Fibroblast of gingiva (primary cell): ENCODE measurements around the gene USP6NL.
"Not testable (repeated sequence)": the region's sequence is repeated elsewhere in the genome, so short reads cannot be mapped to it uniquely, and the experiment has no call there.

Source experiments
- DNase-seq: peaks from one replicate; pipeline ENCODE4 v3.0.0-alpha.2; 2011; ENCODE audit warnings: low read depth

The USP6NL gene

DNA sequence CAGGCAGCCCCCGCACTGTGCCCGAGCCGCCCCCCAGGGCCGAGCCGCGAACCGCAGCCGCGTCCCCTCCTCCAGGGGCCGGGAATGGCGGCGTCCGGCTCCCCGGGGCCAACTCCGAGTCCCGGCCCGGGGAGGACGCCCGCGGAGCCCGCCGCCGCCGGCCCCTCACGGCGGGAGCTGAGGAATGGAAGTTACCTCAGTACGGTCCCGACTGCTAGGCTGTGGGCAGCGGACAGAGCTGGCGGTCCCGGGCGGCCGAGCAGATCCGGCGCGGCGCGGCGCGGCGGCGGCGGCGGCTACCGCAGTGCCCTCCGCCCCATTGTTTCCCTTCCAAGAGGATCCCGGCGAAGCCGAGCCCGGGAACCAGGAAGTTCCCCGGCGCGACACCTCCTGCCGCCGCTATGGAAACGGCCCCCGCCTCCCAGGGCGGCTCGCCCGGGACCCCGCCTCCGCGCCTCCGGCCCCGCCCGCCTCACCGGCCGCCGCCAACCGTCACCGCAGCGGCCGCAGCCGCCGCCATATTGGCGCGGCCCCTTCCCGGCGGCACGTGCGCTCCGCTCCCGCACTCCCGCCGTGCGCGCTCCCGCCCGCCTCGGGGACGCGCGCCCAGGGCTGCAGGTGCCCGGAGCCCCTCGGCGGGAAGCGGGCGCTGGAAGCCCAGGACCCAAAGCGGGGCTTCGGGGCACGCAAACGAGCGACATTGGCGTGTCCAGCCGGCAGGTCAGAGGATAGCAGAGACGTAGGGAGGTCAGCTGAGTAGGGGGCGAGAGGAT lies at the start of gene USP6NL:
TSS of gene USP6NL (minus strand) at position 403 of the 773 bp plus-strand sequence. CDS start 14,016 bp downstream, outside the sequence.
- peak; percentile 81 for DNase-seq

GRCh38 chr10:11658801-11659368 lies 47.4 kb upstream of the USP6NL start:
- no peak for DNase-seq

GRCh38 chr10:11655836-11656235 lies 44.4 kb upstream of the USP6NL start:
- no peak for DNase-seq

- no peak for DNase-seq
Observed at GRCh38 chr10:11654659-11655058, 43.2 kb upstream of the USP6NL start.

GRCh38 chr10:11653758-11654471 lies 42.5 kb upstream of the USP6NL start:
- no peak for DNase-seq

DNA sequence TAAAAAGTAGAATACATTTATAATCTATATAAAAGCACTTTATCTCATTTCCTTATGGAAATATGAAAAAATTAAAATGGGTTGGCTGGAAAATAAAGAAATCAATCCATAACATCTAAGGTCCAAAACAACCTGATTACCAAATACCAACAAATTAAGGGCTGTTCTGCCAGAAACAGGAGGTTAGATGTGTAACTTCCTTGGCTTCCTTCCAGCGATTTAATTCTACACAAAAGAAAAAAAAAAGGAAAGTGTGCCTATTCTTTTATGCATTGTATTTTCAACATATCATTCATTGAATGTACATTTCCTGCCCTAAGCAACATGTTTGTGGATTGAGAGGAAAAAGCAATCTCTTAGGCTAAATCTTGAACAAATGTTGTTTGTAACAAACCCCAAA lies 36.2 kb upstream of the USP6NL start:
- DNase-seq = no peak

- no peak for DNase-seq
Observed at GRCh38 chr10:11646450-11646849, 35.0 kb upstream of the USP6NL start.

DNA sequence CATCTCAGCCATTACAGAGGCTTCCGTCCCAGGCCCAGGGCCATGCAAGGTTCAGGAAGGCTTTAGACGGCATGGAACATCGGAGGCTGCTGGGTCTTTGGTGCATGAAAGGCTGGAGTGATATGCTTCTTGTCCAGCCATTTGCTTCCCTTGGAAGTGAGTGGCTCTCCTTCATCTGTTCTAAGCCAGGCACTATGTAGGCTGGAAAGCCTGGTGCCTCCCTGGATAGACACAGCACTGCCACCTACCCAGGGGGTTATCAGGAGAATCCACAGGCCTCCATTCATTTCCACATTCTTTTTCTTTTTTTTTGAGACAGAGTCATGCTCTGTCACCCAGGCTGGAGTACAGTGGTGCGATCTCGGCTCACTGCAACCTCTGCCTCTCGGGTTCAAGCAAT lies 31.6 kb upstream of the USP6NL start:
- no peak for DNase-seq

DNA sequence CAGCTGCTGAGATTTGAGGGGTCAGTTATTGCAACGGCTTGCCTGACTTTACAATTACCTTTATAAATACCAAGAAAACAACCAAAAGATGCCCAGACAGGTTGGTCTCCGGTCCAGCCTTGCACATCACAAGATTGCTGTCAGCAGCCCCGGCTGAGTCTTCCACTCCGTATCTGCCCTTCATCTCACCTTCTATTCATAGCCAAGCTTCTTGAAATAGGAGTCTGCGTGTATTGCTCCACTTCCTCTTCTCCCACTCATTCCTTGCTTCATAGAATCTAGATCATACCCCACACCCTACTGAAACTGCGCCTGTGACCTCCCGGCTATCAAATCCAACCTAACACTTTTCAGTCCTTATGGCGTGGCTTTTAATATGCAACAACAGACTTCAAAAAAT lies 31.1 kb upstream of the USP6NL start:
- DNase-seq = no peak

- no peak for DNase-seq
Observed at GRCh38 chr10:11639849-11640764, 28.7 kb upstream of the USP6NL start.

DNA sequence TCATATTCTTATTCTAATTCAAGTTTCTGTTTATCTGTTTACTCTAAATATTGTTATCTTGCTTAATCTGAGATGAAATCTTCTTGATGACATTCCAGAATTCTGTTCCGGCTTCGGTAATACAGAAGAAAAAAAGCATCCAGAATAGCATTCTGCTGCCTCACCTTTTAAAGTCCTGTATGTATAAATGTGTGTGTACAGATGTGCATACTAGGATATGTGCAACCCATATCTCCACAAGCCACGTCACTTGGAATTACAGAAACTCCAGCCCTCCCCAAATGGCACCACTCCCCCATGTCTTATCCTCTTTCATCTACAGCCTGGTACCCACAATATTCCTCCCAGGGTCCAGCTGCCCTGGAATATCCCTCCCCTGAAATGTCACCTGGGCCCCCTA lies 27.9 kb upstream of the USP6NL start:
- DNase-seq = no peak

DNA sequence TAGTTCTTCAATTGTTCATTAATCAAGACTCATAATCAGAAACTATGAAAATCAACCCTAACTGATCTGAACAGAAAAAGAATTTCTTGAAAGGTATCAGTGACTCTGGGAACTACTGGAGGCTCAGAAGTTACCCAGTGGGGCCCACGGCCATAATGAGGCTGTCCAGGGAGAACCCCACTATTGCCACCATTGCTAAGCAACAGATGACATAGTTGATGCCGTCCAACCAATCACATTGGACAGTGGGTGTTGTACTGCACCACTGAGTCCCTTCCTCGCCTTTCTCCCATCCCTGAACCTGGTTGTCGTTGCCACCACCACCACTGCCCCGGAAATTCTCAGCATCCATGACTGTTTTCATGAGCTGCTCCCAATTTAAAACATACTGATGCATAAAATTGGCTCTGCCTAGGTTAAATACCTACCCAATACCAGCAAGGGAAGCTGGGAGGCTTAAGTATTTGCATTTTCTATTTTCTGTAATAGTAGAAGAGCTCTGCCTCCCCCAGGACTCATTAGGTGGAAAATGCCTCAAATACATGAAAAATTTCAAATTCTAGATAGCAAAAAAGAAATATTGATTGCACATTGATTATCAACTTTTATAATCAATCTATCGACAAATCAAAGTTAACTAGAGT lies 26.7 kb upstream of the USP6NL start:
- DNase-seq = no peak

DNA sequence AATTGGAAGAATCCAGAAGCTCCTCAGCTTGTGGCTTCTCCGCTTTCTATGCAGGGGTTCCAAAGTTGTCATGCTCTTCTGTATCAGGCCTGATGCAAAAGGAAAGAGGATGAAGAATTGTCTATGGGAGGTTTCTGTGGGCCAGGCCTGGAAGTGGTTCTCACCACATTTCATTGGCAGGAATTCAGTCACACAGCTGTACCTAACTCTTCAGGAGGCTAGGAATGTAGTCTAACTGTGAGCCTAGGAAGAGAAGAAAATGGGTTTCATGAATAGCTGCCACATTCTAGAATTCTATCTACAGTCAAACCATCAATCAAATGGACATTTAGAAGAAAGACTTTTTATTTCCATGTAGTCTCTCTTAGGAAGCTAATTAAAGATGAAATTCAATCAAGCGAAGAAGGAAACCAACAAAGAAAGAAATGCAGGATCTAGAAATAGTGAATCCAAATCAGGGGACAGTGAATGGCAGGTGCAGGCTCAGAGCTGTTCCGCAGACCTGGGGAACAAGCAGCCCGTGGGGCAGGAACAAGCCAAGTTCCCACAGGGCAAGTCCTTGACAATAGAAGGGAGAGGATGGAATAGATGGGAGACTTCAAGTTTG lies 25.4 kb upstream of the USP6NL start:
- no peak for DNase-seq

DNA sequence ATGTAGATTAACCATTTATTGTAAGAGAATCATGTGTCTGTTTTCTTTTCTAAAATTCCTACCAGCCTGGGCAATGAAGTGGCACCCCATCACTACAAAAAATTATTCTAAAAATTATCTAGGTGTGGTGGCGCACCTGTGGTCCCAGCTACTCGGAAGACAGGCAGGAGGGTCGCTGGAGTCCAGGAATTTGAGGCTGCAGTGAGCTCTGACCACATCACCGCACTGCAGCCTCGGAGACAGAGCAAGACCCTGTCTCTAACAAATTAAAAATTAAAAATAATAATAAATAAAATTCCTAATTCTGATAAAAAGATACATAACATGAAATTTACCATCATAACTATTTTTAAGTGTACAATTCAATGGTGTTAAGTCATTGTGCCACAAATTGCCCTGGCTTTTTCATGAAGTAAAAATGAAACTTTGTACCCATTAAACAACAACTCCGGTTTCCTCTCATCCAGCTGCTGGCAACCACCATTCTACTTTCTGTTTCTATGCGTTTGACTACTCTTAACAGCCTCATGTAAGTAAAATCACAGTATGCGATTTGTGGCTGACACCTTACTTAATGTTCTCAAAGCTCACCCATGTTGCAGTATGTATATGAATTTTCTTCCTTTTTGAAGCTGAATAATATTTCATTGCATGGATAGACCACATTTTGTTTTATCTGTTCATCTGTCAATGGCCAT lies 20.6 kb upstream of the USP6NL start:
- DNase-seq = no peak

DNA sequence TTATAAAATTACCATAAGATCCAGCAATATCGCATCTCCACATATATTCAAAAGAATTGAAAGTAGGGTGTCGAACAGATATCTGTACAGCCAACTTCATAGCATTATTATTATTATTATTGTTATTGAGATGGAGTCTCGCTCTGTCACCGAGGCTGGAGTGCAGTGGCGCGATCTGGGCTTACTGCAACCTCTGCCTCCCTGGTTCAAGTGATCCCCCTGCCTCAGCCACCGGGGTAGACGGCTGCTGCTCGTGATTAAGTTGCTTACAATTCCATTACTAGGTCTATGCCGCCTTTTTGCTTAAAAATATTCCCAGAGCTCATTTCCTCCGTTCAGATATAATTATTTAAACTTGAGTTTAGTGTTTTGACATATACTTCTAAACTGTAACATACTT lies 19.8 kb upstream of the USP6NL start:
- no peak for DNase-seq

GRCh38 chr10:11629731-11630130 lies 18.3 kb upstream of the USP6NL start:
- DNase-seq = no peak

DNA sequence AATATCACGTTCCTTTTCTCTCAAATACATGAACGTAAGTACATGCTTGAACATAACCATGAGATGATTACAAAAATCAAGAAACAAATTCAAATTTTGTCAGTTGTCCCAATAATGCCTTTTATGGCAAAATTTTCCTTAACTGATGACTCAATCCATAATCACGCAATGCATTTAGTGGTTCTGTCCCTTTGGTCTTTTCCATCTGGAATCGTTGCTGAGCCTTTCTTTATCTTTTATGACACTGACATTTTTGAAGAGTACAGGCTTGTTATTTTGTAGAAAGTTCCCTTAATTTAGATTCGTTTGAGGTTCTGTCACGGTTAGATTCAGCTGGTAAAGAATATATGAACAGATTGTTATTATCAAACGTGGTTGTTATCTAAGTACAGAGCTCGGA lies 16.5 kb upstream of the USP6NL start:
- DNase-seq = not testable (repeated sequence)

GRCh38 chr10:11626071-11626470 lies 14.6 kb upstream of the USP6NL start:
- no peak for DNase-seq

- no peak for DNase-seq
Observed at GRCh38 chr10:11625019-11625735, 13.7 kb upstream of the USP6NL start.

DNA sequence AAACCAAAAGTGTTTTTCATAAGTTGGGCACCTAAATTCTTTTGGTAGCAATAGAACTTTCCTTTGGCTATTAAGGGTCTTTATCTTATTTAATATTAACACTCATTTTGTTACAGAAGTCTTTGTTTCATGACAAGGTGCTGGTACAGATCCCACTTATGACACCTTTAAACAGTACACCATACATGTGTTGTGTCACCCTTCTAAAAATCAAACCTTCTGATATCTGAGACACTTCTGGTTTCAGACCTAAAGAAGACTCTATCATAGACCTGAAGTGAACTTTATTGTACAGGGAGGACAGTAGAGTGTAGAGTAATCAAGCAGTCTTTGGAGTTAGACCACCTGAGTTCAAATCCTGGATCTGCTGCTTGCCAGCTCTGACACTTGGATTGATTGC lies 5.8 kb upstream of the USP6NL start:
- no peak for DNase-seq
